GM12872 (cell line): Measurements from ENCODE around the gene SH3D19.

ENCODE experiments used
- CTCF ChIP-seq: IDR thresholded peaks from 3 replicates; pipeline ENCODE4 v1.5.1; 2011; ENCODE audit warnings: low read depth, mild to moderate bottlenecking, low read length, moderate library complexity; ENCODE audit not compliant: insufficient read depth

SH3D19 gene

GRCh38 chr4:151098979-151099228 lies 226.5 kb downstream of the SH3D19 start:
- no peak for TF ChIP-seq CTCF

GRCh38 chr4:151097759-151098158 lies 227.6 kb downstream of the SH3D19 start:
- TF ChIP-seq CTCF: no peak

- TF ChIP-seq CTCF: no peak
These were observed 230.3 kb downstream of the SH3D19 start for GRCh38 chr4:151095142-151095541.

GRCh38 chr4:151094290-151094751 lies 231.1 kb downstream of the SH3D19 start:
- no peak for TF ChIP-seq CTCF

- no peak for TF ChIP-seq CTCF
These were observed 232.2 kb downstream of the SH3D19 start for GRCh38 chr4:151093203-151093602.

- no peak for TF ChIP-seq CTCF
These were observed 232.9 kb downstream of the SH3D19 start for GRCh38 chr4:151092488-151092887.

- TF ChIP-seq CTCF: no peak
These were observed 234.4 kb downstream of the SH3D19 start for GRCh38 chr4:151091047-151091446.

GRCh38 chr4:151087467-151087866 lies 237.9 kb downstream of the SH3D19 start:
- TF ChIP-seq CTCF: no peak
